DOHH2 (cell line): ENCODE data around the gene RAB4B.

ENCODE experiments used
- H3F3A ChIP-seq: fragments of 200-600 bp; sonication (generic), shearing (Covaris generic); 2 replicates; pipeline ENCODE4 v1.6.0; 2016; ENCODE audit warnings: antibody characterized with exemption, mild to moderate bottlenecking; ENCODE audit not compliant: control insufficient read depth, insufficient read depth
- H3K27ac ChIP-seq: fragments of 200-600 bp; sonication (generic); 2 replicates; pipeline ENCODE4 v1.5.1; 2014; ENCODE audit warnings: low read depth, mild to moderate bottlenecking, low read length, moderate library complexity
- H3K27me3 ChIP-seq: fragments of 200-600 bp; sonication (generic); 2 replicates; pipeline ENCODE4 v1.6.1; 2014; ENCODE audit warnings: mild to moderate bottlenecking, low read length, mixed read lengths; ENCODE audit not compliant: control insufficient read depth
- H3K36me3 ChIP-seq: fragments of 200-600 bp; sonication (generic); 2 replicates; pipeline ENCODE4 v1.6.1; 2014; ENCODE audit warnings: mild to moderate bottlenecking, low read length, moderate library complexity, mixed read lengths; ENCODE audit not compliant: control insufficient read depth
- H3K4me1 ChIP-seq: fragments of 200-600 bp; sonication (generic); 2 replicates; pipeline ENCODE4 v1.6.1; 2014; ENCODE audit warnings: mild to moderate bottlenecking, low read length, mixed read lengths; ENCODE audit not compliant: control insufficient read depth
- H3K4me2 ChIP-seq: fragments of 200-600 bp; sonication (generic); 2 replicates; pipeline ENCODE4 v1.6.0; 2014; ENCODE audit warnings: mild to moderate bottlenecking, low read length, moderate library complexity
- H3K4me3 ChIP-seq: fragments of 200-600 bp; sonication (generic); 2 replicates; pipeline ENCODE4 v1.5.1; 2014; ENCODE audit warnings: mild to moderate bottlenecking, low read length, mixed read lengths
- H3K79me2 ChIP-seq: fragments of 200-600 bp; sonication (generic); 2 replicates; pipeline ENCODE4 v1.6.1; 2014; ENCODE audit warnings: mild to moderate bottlenecking, low read length, mixed read lengths; ENCODE audit not compliant: control insufficient read depth
- H3K9me2 ChIP-seq: fragments of 200-600 bp; sonication (generic); replicated peaks from 2 replicates; pipeline ENCODE4 v1.6.1; 2014; ENCODE audit warnings: mild to moderate bottlenecking, low read length, mixed read lengths; ENCODE audit not compliant: control insufficient read depth
- H3K9me3 ChIP-seq: fragments of 200-600 bp; sonication (generic); 2 replicates; pipeline ENCODE4 v1.6.1; 2014; ENCODE audit warnings: antibody characterized with exemption, low read length, mixed read lengths; ENCODE audit not compliant: control insufficient read depth, insufficient read depth
- H4K20me1 ChIP-seq: fragments of 200-600 bp; sonication (generic); 2 replicates; pipeline ENCODE4 v1.6.0; 2014; ENCODE audit warnings: low read depth, mild to moderate bottlenecking, antibody characterized with exemption, low read length, moderate library complexity; ENCODE audit not compliant: control insufficient read depth, insufficient read depth
- EZH2phosphoT487 ChIP-seq: fragments of 200-600 bp; sonication (generic); IDR thresholded peaks from 2 replicates; pipeline ENCODE4 v1.6.1; 2017; ENCODE audit warnings: borderline replicate concordance, mild to moderate bottlenecking, antibody characterized with exemption, low read length, moderate library complexity, mixed read lengths
- TF ChIP-seq, protein P1 (sequence below): fragments of 200-600 bp; sonication (generic); IDR thresholded peaks from one replicate; pipeline ENCODE4 v1.5.1; 2014; ENCODE audit warnings: antibody characterized with exemption, mild to moderate bottlenecking, low read depth, low read length; ENCODE audit not compliant: poor library complexity, severe bottlenecking

Gene RAB4B

GRCh38 chr19:40739030-40739839, 38.8 kb upstream of the RAB4B start:
- Histone ChIP-seq H3K4me1 (no peaks in the 10 kb centered on the region), H3K27ac (no peak overlapping the region), H3F3A (no peaks in the 10 kb centered on the region), H3K79me2 (no peaks in the 10 kb centered on the region), H3K4me2 (no peak overlapping the region), H3K9me2 (no peaks in the 10 kb centered on the region), H3K27me3 (no peaks in the 10 kb centered on the region), H3K4me3 (no peak overlapping the region), H3K36me3 (0 out of 2 replicates have a peak, but pooled peaks cover 3% of the 10 kb centered on the region), H4K20me1 (no peaks in the 10 kb centered on the region), H3K9me3 (no peaks in the 10 kb centered on the region)
- no peak for TF ChIP-seq EZH2phosphoT487
- TF ChIP-seq, protein P1, sequence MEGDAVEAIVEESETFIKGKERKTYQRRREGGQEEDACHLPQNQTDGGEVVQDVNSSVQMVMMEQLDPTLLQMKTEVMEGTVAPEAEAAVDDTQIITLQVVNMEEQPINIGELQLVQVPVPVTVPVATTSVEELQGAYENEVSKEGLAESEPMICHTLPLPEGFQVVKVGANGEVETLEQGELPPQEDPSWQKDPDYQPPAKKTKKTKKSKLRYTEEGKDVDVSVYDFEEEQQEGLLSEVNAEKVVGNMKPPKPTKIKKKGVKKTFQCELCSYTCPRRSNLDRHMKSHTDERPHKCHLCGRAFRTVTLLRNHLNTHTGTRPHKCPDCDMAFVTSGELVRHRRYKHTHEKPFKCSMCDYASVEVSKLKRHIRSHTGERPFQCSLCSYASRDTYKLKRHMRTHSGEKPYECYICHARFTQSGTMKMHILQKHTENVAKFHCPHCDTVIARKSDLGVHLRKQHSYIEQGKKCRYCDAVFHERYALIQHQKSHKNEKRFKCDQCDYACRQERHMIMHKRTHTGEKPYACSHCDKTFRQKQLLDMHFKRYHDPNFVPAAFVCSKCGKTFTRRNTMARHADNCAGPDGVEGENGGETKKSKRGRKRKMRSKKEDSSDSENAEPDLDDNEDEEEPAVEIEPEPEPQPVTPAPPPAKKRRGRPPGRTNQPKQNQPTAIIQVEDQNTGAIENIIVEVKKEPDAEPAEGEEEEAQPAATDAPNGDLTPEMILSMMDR, result no peak

GRCh38 chr19:40739871-40740703, 38.0 kb upstream of the RAB4B start:
- Histone ChIP-seq H3K27me3 (no peaks in the 10 kb centered on the region), H3K27ac (no peak overlapping the region), H3K4me1 (no peaks in the 10 kb centered on the region), H3K9me2 (no peaks in the 10 kb centered on the region), H3K4me2 (no peak overlapping the region), H3K4me3 (no peak overlapping the region), H4K20me1 (no peaks in the 10 kb centered on the region), H3K9me3 (no peaks in the 10 kb centered on the region), H3F3A (no peaks in the 10 kb centered on the region), H3K79me2 (no peaks in the 10 kb centered on the region), H3K36me3 (0 out of 2 replicates have a peak, but pooled peaks cover 3% of the 10 kb centered on the region)
- TF ChIP-seq, protein P1, result no peak
- no peak for TF ChIP-seq EZH2phosphoT487

DNA sequence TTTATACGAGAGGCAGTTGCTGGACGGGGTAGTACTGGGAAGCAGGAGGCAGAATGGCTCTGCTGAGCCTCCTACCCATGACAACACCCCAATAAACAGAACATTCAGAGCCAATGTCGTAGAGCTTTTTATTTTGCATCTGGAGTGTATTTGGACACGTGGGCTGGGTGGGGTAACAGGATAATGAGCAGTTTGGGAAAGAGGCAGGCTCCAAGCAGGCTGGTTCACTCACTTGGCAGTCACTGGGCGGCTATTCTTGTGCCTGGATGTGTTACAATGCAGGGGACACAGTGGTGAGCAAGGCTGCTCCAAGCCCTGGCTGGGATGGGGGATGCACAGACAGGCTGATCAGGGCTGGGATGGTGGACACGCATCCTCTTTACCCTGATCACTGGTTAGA, 37.3 kb upstream of the RAB4B start:
- Histone ChIP-seq H3K36me3 (no peaks in the 10 kb centered on the region), H3K4me3 (no peak overlapping the region), H3F3A (no peaks in the 10 kb centered on the region), H3K27ac (no peak overlapping the region), H3K79me2 (no peaks in the 10 kb centered on the region), H3K27me3 (no peaks in the 10 kb centered on the region), H3K9me2 (no peaks in the 10 kb centered on the region), H3K4me1 (no peaks in the 10 kb centered on the region), H3K9me3 (no peaks in the 10 kb centered on the region), H4K20me1 (no peaks in the 10 kb centered on the region), H3K4me2 (no peak overlapping the region)
- TF ChIP-seq, protein P1, result no peak
- TF ChIP-seq EZH2phosphoT487, result no peak
